B cell (primary cell): ENCODE measurements around the gene PTPN4. TPM values are rescaled to one million over a fixed set of nuclear protein-coding genes. Genes with fewer than 3 reads are reported as not detected.

Experiments
- ATAC-seq: fragments of 200-7000 bp; cut with Tn5 transposase; one replicate; pipeline ENCODE4 v1.10.0; 2021; ENCODE audit warnings: low read depth, mild to moderate bottlenecking, moderate number of reproducible peaks, moderate library complexity
- CTCF ChIA-PET: fragments of 350-600 bp; sonication (Branson Sonifier 250); formaldehyde crosslinking; loops from one replicate; lab custom pipeline; 2021; ENCODE audit warnings: antibody characterized with exemption, inconsistent platforms; lab: Charles Lee
- POLR2A ChIA-PET: fragments of 350-600 bp; sonication (Branson Sonifier 250); formaldehyde crosslinking; loops from one replicate; lab custom pipeline; 2021; ENCODE audit warnings: antibody characterized with exemption; lab: Charles Lee
- DNase-seq: peaks from one replicate; pipeline ENCODE4 v3.0.0; 2013
- H2AFZ ChIP-seq: 2 replicates; pipeline ENCODE4 v1.6.1; 2012; ENCODE audit warnings: mild to moderate bottlenecking, low read depth, low read length; ENCODE audit not compliant: insufficient read depth, poor library complexity, severe bottlenecking
- H3K27ac ChIP-seq, 2 donors: 1 replicate in 1 of 2; 2 replicates in 1 of 2; pipeline ENCODE4 v1.5.1; 2012 to 2013; ENCODE audit warnings: low read length in 2 of 2, mild to moderate bottlenecking in 2 of 2, moderate library complexity in 1 of 2
- H3K27me3 ChIP-seq, 4 experiments: fragments of 200-600 bp in 1 of 4; sonication (generic) in 1 of 4; replicated peaks in 1 of 4; 1 replicate in 2 of 4; 2 replicates in 2 of 4; pipeline versions ENCODE4 v1.6.1 to v1.7.0; 2013 to 2016; ENCODE audit warnings: low read length in 3 of 4, mild to moderate bottlenecking in 2 of 4, mixed read lengths in 1 of 4, moderate library complexity in 1 of 4; ENCODE audit not compliant: insufficient read depth in 4 of 4, control insufficient read depth in 3 of 4; ENCODE audit errors: control extremely low read depth in 1 of 4
- H3K36me3 ChIP-seq, 2 experiments: replicated peaks in 1 of 2; 1 replicate in 1 of 2; 2 replicates in 1 of 2; pipeline versions ENCODE4 v1.6.1 to v1.7.1; 2013; ENCODE audit warnings: low read length in 1 of 2; ENCODE audit not compliant: insufficient read depth in 2 of 2, control insufficient read depth in 1 of 2; ENCODE audit errors: control extremely low read depth in 1 of 2, extremely low read depth in 1 of 2
- H3K4me1 ChIP-seq, 2 donors: fragments of 200-600 bp in 1 of 2; sonication (generic) in 1 of 2; 1 replicate in 1 of 2; 2 replicates in 1 of 2; pipeline versions ENCODE4 v1.5.1 to v1.6.1; 2013 to 2017; ENCODE audit warnings: low read length in 2 of 2; ENCODE audit not compliant: control insufficient read depth in 2 of 2, insufficient read depth in 2 of 2
- H3K4me2 ChIP-seq: replicated peaks from 2 replicates; pipeline ENCODE3; 2012; ENCODE audit warnings: mild to moderate bottlenecking, low read depth, low read length; ENCODE audit not compliant: poor library complexity, severe bottlenecking
- H3K4me3 ChIP-seq, 5 experiments: fragments of 200-600 bp in 1 of 5; sonication (generic) in 1 of 5; 1 replicate in 3 of 5; 2 replicates in 2 of 5; pipeline versions ENCODE4 v1.5.1 to v1.7.0; 2011 to 2016; ENCODE audit warnings: low read length in 4 of 5, mild to moderate bottlenecking in 4 of 5, low read depth in 2 of 5, control low read depth in 1 of 5, moderate library complexity in 1 of 5; ENCODE audit not compliant: insufficient read depth in 1 of 5; ENCODE audit errors: control extremely low read depth in 1 of 5, extremely low read depth in 1 of 5
- H3K79me2 ChIP-seq: fragments of 200-600 bp; sonication (generic); one replicate; pipeline ENCODE4 v1.6.0; 2016; ENCODE audit warnings: low read length; ENCODE audit not compliant: control insufficient read depth, insufficient read depth
- H3K9ac ChIP-seq: fragments of 200-600 bp; sonication (generic); 2 replicates; pipeline ENCODE4 v1.6.1; 2017; ENCODE audit warnings: mild to moderate bottlenecking, low read length, moderate library complexity
- H3K9me3 ChIP-seq, 3 donors: one replicate each; pipeline versions ENCODE4 v1.6.1 to v1.7.1; 2013; ENCODE audit warnings: low read length in 2 of 3; ENCODE audit not compliant: control insufficient read depth in 2 of 3, insufficient read depth in 1 of 3; ENCODE audit errors: control extremely low read depth in 1 of 3
- H4K20me1 ChIP-seq: 2 replicates; pipeline ENCODE4 v1.6.0; 2012; ENCODE audit warnings: mild to moderate bottlenecking, low read length; ENCODE audit not compliant: insufficient read depth, control insufficient read depth, poor library complexity, severe bottlenecking
- H3K27ac Mint-ChIP-seq: one replicate; pipeline ENCODE4 v1.8.0; 2021; ENCODE audit warnings: mixed read lengths
- H3K27me3 Mint-ChIP-seq: one replicate; pipeline ENCODE4 v1.8.0; 2021; ENCODE audit warnings: mixed read lengths
- H3K4me1 Mint-ChIP-seq: one replicate; pipeline ENCODE4 v1.8.0; 2021; ENCODE audit warnings: mixed read lengths
- H3K4me3 Mint-ChIP-seq: one replicate; pipeline ENCODE4 v1.8.0; 2021; ENCODE audit warnings: mixed read lengths
- H3K9me3 Mint-ChIP-seq: one replicate; pipeline ENCODE4 v1.8.0; 2022; ENCODE audit warnings: mixed read lengths; ENCODE audit not compliant: insufficient read depth
- CTCF ChIP-seq: fragments of 200-600 bp; IDR thresholded peaks from one replicate; pipeline ENCODE4 v1.8.0; 2022; ENCODE audit warnings: antibody characterized with exemption, mild to moderate bottlenecking
- EZH2 ChIP-seq: IDR thresholded peaks from 2 replicates; pipeline ENCODE4 v1.6.1; 2012; ENCODE audit warnings: borderline replicate concordance, low read depth, mild to moderate bottlenecking, moderate library complexity, low read length; ENCODE audit not compliant: insufficient read depth, poor library complexity, severe bottlenecking
- WGBS: methylation state at CpG from one replicate; pipeline ENCODE4 v1.1.5; 2013; ENCODE audit warnings: missing lambda C conversion rate; ENCODE audit not compliant: insufficient coverage; 5-methylcytosine and 5-hydroxymethylcytosine counted together
- intact Hi-C: fragments of 100-400 bp; cut with micrococcal nuclease; formaldehyde crosslinking; loops from one replicate; pipeline ENCODE4 v1.10.0; 2022
- polyA plus RNA-seq: library from polyadenylated mRNA; depleted of rRNA; stranded (reverse); fragments of >200 nt; gene quantifications from 2 replicates; pipeline ENCODE4 v1.2.3, GENCODE V29; 2012
- total RNA-seq, 2 donors: library from RNA; stranded (reverse); fragments of 120-200 nt in 1 of 2; gene quantifications; 1 replicate in 1 of 2; 2 replicates in 1 of 2; pipeline versions ENCODE4 v1.2.3 to v1.2.4, GENCODE V29; 2013 to 2022

PTPN4 gene
- total and polyA plus RNA-seq, 2 donors (not counting 1 experiment from before 2014, with no cell fraction given): 12.6 to 54.8 TPM

DNA sequence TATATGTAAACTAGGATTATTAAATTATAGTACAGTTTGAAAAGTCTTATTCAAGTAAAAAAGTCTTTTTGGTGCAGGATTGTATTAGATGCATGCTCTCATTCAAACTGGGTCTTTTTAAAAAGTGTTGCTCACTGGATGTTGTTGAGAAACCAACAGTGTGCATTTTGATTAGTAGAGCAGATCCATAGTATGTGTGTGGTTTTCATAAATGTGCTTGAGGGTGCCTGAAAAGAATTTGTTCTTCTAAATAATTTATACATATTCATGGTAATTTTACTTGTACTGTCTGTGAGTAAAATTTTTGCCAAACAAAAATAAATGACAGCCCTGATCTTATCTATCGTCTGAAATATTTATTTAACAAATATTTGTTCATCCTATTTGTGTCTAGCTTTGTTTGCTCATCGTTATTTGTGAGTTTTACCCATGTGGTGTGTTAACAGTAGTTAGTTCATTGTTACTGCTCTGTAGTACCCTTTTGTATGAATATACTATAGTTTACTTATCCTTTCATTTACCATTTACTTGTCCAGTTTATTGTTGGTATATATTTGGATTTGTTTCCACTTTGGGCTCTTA, 50.4 kb downstream of the PTPN4 start:
- Histone ChIP-seq H3K79me2 (no peaks in the 10 kb centered on the region), H3K4me3 (no peak overlapping the region), H3K9me3 (no peaks in the 10 kb centered on the region), H3K4me1 (no peaks in the 10 kb centered on the region), H3K36me3 (peaks cover 6 to 13% of the 10 kb centered on the region in 2 experiments), H4K20me1 (no peaks in the 10 kb centered on the region), H2AFZ (no peak overlapping the region), H3K4me2 (no peak overlapping the region), H3K27ac (no peak overlapping the region), H3K9ac (no peak overlapping the region), H3K27me3 (no peaks in the 10 kb centered on the region)
- POLR2A ChIA-PET: no interaction called here
- TF ChIP-seq EZH2: no peak
- TF ChIP-seq CTCF: no peak
- CTCF ChIA-PET: no interaction called here
- intact Hi-C loops: no loop called here
- no peak for ATAC-seq
- Mint-ChIP-seq H3K4me3 (no peak overlapping the region), H3K27ac (no peak overlapping the region), H3K27me3 (no peaks in the 10 kb centered on the region), H3K4me1 (peaks cover 18% of the 10 kb centered on the region), H3K9me3 (peaks cover 3% of the 10 kb centered on the region)
- no CpG with 5 or more reads among the region's 2 CpGs for WGBS
- DNase-seq: no peak

DNA sequence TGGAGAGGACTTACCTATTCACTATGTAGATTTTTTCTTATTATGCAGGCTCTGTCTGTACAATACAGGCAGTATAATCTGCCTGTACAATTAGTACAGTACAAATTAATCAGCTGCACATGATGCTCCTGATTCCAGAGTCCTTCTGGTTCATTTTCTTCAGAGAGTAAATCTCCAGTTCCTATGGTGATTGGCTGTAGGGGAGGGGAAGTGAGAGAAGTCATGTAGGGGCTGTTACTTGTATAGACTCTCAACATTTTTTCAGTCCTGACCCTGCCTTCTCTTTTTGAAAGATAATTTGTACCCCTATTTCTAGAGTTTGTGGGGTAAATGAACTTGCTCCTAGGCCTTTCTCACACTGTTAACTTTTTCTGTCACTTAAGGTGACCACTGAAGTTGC, 54.5 kb downstream of the PTPN4 start:
- peaks cover 9 to 13% of the 10 kb centered on the region in 2 experiments for H3K36me3 ChIP-seq
- H3K4me1 Mint-ChIP-seq: peaks cover 5% of the 10 kb centered on the region
- intact Hi-C loops: no loop called here
- DNase-seq (no peak), ATAC-seq (no peak)
- H3K9me3 ChIP-seq: peaks cover 0 to 6% (median 2%) of the 10 kb centered on the region in 3 donors
- H3K27me3 ChIP-seq: no peaks in the 10 kb centered on the region
- no peak overlapping the region for H3K27ac Mint-ChIP-seq
- POLR2A ChIA-PET: no interaction called here
- no peaks in the 10 kb centered on the region for H3K4me1 ChIP-seq
- H2AFZ ChIP-seq: no peak overlapping the region
- H3K4me2 ChIP-seq: no peak overlapping the region
- H3K4me3 ChIP-seq: no peak overlapping the region
- H3K79me2 ChIP-seq: peaks cover 17% of the 10 kb centered on the region
- TF ChIP-seq EZH2: no peak
- no peak for TF ChIP-seq CTCF
- no peak overlapping the region for H3K9ac ChIP-seq
- no peaks in the 10 kb centered on the region for H3K27me3 Mint-ChIP-seq
- CTCF ChIA-PET: no interaction called here
- peaks cover 8% of the 10 kb centered on the region for H3K9me3 Mint-ChIP-seq
- H4K20me1 ChIP-seq: no peaks in the 10 kb centered on the region
- H3K4me3 Mint-ChIP-seq: no peak overlapping the region
- peak overlapping the region in 1 of 2 donors; percentile 45 for H3K27ac ChIP-seq
